ENCODE data around the gene SLC22A12.

GRCh38 chr11:64611869-64612646, 21.0 kb downstream of the SLC22A12 start:
- TF ChIP-seq POLR2A (IDR thresholded peaks at IDR 0.05; ENCODE audit: low read length) (no peak), GATA1 (IDR thresholded peaks at IDR 0.05; ENCODE audit: low read depth, low read length) (no peak)

Measured in erythroblast (primary cell).